Measurements from ENCODE around the gene OBSCN. TPM values are rescaled to one million over a fixed set of nuclear protein-coding genes. Genes with fewer than 3 reads are reported as not detected.

The OBSCN gene
- total RNA-seq, 4 donors from 2014 or later, result 15.0 to 46.6 (median 34.4) TPM

DNA sequence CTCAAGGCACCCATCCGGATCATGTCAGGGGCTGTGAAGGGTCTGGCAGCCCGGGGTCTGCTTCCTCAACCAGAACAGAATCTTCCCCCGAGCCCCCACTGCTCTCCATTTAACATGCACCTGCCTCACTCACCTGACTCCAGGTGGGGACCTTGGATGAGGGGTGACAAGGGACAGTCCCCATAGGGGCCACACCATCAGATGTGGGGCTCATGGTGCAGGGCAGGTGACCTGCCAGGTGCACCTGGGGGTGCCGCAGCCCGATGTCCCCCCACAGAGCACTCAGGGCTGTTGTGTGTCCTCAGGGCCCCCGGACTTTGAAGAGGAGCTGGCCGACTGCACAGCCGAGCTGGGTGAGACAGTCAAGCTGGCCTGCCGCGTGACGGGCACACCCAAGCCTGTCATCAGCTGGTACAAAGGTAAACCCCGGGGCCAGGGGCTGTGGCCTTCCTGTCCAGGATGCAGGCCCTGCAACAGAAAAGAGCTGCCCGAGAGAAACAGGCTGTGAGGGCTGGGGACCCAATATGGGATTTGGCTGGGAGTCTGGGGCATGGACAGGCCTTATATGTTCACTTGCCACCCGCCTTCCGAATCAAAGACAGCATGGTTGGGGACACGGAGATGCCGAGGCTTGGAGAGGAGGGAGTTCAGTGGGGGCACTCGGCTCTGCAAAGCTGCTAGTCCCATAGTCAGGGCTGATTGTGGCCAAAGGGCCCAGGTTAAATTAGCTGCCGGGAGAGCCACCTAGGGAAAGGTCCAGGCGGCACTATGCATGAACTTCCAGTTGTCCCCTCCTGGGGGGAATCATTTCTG is 134.2 kb downstream of the OBSCN start:
- WGBS, result 99% methylated on average over 10 of the region's 20 CpGs

DNA sequence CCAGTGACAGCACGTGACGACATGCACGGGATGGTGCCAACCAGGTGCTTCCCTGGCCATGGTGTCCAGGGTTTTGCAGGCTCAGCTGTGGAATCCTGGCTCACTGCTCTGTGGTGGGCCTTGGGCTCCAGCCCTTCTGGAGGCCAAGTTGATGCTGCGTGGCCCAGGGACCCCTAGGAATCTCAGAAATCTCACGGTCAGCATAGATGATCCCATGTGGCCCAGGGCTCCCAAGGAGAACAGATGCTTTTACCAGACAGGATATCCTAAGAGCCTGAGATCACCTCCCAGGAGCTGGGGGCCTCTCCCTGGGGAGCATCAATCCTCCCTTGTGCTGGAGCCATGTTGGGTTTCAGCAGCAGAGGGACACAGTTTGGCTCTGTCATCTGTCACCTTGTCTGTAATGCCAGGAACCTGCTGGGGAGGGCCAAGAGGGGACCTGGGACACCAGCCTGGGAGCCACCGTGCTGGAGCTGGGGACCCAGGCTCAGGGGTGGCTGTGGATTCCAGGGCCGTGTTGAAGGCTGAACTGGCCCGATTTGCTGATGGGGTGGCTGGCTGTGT is 134.9 kb downstream of the OBSCN start:
- Histone ChIP-seq H3K9me3 (no peaks in the 10 kb centered on the region), H3K27me3 (no peaks in the 10 kb centered on the region), H3K27ac (no peak overlapping the region), H3K36me3 (peaks cover 13% of the 10 kb centered on the region), H3K4me1 (no peaks in the 10 kb centered on the region), H3K4me3 (no peak overlapping the region)
- TF ChIP-seq EP300 (IDR thresholded peaks at IDR 0.05), result no peak
- 87% methylated on average over 6 of the region's 8 CpGs for WGBS
- peak in 1 of 2 donors; percentile 69 for DNase-seq (ENCODE audit: low spot score in 2 of 2)

More for the DNA sequence above, 134.2 kb downstream of the OBSCN start:
- peak; percentile 48 to 71 for DNase-seq (ENCODE audit: low spot score in 2 of 2)
- Histone ChIP-seq H3K27ac (no peak overlapping the region), H3K4me3 (no peak overlapping the region), H3K9me3 (no peaks in the 10 kb centered on the region), H3K27me3 (no peaks in the 10 kb centered on the region), H3K36me3 (peaks cover 13% of the 10 kb centered on the region), H3K4me1 (no peaks in the 10 kb centered on the region)
- no peak for TF ChIP-seq EP300 (IDR thresholded peaks at IDR 0.05)
- TF ChIP-seq POLR2AphosphoS5 (IDR thresholded peaks at IDR 0.05), result no peak
- TF ChIP-seq POLR2A (IDR thresholded peaks at IDR 0.05), result no peak
- TF ChIP-seq, protein P1, sequence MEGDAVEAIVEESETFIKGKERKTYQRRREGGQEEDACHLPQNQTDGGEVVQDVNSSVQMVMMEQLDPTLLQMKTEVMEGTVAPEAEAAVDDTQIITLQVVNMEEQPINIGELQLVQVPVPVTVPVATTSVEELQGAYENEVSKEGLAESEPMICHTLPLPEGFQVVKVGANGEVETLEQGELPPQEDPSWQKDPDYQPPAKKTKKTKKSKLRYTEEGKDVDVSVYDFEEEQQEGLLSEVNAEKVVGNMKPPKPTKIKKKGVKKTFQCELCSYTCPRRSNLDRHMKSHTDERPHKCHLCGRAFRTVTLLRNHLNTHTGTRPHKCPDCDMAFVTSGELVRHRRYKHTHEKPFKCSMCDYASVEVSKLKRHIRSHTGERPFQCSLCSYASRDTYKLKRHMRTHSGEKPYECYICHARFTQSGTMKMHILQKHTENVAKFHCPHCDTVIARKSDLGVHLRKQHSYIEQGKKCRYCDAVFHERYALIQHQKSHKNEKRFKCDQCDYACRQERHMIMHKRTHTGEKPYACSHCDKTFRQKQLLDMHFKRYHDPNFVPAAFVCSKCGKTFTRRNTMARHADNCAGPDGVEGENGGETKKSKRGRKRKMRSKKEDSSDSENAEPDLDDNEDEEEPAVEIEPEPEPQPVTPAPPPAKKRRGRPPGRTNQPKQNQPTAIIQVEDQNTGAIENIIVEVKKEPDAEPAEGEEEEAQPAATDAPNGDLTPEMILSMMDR (IDR thresholded peaks at IDR 0.05), result no peak

DNA sequence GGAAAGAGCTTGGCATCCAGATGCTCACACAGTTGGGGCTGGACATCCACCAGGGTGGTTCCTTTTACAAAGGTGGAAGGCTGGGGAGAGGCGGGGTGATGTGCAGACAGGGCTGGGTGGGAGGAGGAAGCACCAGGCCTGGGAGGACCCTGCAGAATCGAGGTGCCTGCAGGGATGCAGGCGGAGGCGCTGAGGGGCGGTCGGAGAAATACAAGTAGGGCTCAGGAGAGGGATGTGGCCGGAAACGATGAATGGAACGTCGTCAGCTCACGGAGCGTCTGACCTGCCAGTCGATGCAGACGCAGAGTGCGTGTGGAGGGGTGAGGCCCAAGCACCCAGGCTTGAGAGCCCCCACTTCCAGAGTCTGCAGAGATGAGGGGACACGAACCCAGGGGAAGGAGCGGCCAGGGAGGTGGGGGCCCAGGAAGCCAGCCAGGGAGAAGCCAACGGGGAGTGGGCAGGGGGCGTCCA is 135.4 kb downstream of the OBSCN start:
- Histone ChIP-seq H3K4me3 (no peak overlapping the region), H3K36me3 (peaks cover 8% of the 10 kb centered on the region), H3K27ac (no peak overlapping the region), H3K27me3 (no peaks in the 10 kb centered on the region), H3K4me1 (no peaks in the 10 kb centered on the region), H3K9me3 (no peaks in the 10 kb centered on the region)
- 90% methylated on average over 19 of the region's 19 CpGs for WGBS
- TF ChIP-seq POLR2A (IDR thresholded peaks at IDR 0.05), result no peak
- TF ChIP-seq EP300 (IDR thresholded peaks at IDR 0.05), result no peak
- no peak for TF ChIP-seq POLR2AphosphoS5 (IDR thresholded peaks at IDR 0.05)
- TF ChIP-seq, protein P1 (IDR thresholded peaks at IDR 0.05), result no peak
- no peak for DNase-seq (ENCODE audit: low spot score in 2 of 2)

DNA sequence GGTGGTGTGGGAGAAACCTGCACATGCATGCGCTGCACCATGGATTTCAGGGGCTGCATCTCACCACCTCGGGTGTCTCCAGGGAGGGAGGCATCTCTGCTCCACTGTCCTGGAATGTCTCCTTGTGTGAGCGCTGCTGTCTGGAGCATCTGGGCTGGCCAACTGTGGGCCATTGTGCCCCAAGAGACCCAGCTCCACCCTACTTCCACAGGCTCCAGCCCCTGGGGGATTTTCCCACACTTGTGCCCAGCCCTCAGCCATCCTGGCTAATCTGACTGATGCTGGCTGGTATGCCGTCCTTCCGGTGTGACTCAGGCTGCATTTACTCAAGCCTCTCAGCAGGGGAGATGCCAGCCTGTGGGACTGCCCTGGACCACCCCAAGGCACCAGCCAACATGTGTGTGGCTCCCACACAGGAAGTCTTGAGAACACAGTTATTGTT is 136.8 kb downstream of the OBSCN start:
- WGBS, result 67% methylated on average over 3 of the region's 5 CpGs
- no peak overlapping the region for H3K4me3 ChIP-seq
- no peak overlapping the region for H3K27ac ChIP-seq
- H3K27me3 ChIP-seq, result no peaks in the 10 kb centered on the region
- DNase-seq (ENCODE audit: low spot score in 2 of 2), result peak in 1 of 2 donors; percentile 61
- TF ChIP-seq POLR2A (IDR thresholded peaks at IDR 0.05) (no peak), POLR2AphosphoS5 (IDR thresholded peaks at IDR 0.05) (no peak), EP300 (IDR thresholded peaks at IDR 0.05) (no peak)
- TF ChIP-seq, protein P1 (IDR thresholded peaks at IDR 0.05), result no peak
- no peaks in the 10 kb centered on the region for H3K4me1 ChIP-seq
- peaks cover 4% of the 10 kb centered on the region for H3K36me3 ChIP-seq
- no peaks in the 10 kb centered on the region for H3K9me3 ChIP-seq

DNA sequence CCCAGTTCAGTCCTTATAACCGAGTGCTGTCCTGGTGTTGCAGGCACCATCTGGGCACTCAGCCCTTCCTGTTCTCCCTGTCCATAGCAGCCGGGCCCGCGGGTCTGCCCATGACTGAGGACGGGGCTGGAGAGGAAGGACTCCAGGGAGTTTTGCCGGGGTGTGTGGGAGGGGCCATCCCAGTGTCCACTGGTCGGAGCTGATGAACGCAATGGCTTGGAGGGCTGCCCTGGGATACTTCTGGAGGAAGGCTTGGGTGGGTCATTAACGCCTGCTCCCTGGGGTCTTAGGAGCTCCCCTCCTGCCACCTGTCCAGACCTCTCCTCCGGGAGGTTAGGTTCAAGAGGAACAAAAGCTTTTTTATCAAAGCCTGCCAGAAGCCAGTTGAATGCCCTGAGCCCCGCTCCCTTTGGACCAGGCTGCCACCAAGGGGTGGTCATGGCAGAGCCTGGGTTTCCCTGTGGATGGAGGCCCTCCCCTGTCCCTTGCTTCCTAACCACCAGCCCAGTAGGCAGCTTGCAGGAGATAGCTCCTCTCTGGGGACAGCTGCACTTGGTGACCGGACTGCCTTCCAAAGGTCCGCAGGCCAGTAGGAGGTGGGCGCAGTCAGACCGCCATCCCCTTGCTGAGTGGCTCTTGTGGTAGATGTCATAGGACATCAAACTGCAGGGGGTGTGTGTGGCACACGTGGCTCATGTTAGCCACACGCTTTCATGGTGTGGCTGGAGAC is 137.5 kb downstream of the OBSCN start:
- peak in 1 of 2 donors; percentile 74 for DNase-seq (ENCODE audit: low spot score in 2 of 2)
- Histone ChIP-seq H3K36me3 (no peaks in the 10 kb centered on the region), H3K27ac (no peak overlapping the region), H3K9me3 (no peaks in the 10 kb centered on the region), H3K4me3 (no peak overlapping the region), H3K27me3 (no peaks in the 10 kb centered on the region), H3K4me1 (no peaks in the 10 kb centered on the region)
- WGBS, result 90% methylated on average over 12 of the region's 17 CpGs
- no peak for TF ChIP-seq POLR2A (IDR thresholded peaks at IDR 0.05)
- TF ChIP-seq, protein P1 (IDR thresholded peaks at IDR 0.05), result no peak
- no peak for TF ChIP-seq POLR2AphosphoS5 (IDR thresholded peaks at IDR 0.05)
- TF ChIP-seq EP300 (IDR thresholded peaks at IDR 0.05), result no peak

Measured in suprapubic skin (tissue), 4 donors.